Renal pelvis (tissue), 12 donors: ENCODE measurements around the gene PRPF8. TPM values are rescaled to one million over a fixed set of nuclear protein-coding genes. Genes with fewer than 3 reads are reported as not detected.
"Not testable (repeated sequence)": the region's sequence is repeated elsewhere in the genome, so short reads cannot be mapped to it uniquely, and the experiment has no call there.

Experiments
- DNase-seq: peaks from one replicate; pipeline ENCODE4 v3.0.0-alpha.2; 2013
- long read RNA-seq, 16 experiments: transcript quantifications; one replicate each; lab custom pipeline, GENCODE V29; 2026
- polyA plus RNA-seq, 3 donors: library from polyadenylated mRNA; unstranded; fragments of 120-200 nt; gene quantifications; one replicate each; pipeline ENCODE4 v1.2.1, GENCODE V29; 2013; ENCODE audit not compliant: insufficient read length in 3 of 3

Gene PRPF8
- 100 to 1,000 TPM; 307 to 367 (median 333) TPM for polyA plus RNA-seq
- long read RNA-seq, donor 1, full-length matches to known transcripts: 8 of 51 reads
- long read RNA-seq, donor 1, partial matches to known transcripts: 43 of 51 reads
- long read RNA-seq, donor 1, other reads (novel, unspliced or antisense): 0 of 51 reads
- long read RNA-seq, donor 2, full-length matches to known transcripts: 11 of 73 reads
- long read RNA-seq, donor 2, partial matches to known transcripts: 62 of 73 reads
- long read RNA-seq, donor 2, other reads (novel, unspliced or antisense): 0 of 73 reads
- long read RNA-seq, donor 3, full-length matches to known transcripts: 9 of 94 reads
- long read RNA-seq, donor 3, partial matches to known transcripts: 85 of 94 reads
- long read RNA-seq, donor 3, other reads (novel, unspliced or antisense): 0 of 94 reads
- long read RNA-seq, donor 4, full-length matches to known transcripts: 7 of 68 reads
- long read RNA-seq, donor 4, partial matches to known transcripts: 61 of 68 reads
- long read RNA-seq, donor 4, other reads (novel, unspliced or antisense): 0 of 68 reads
- long read RNA-seq, donor 5, full-length matches to known transcripts: 7 of 29 reads
- long read RNA-seq, donor 5, partial matches to known transcripts: 13 of 29 reads
- long read RNA-seq, donor 5, other reads (novel, unspliced or antisense): 9 of 29 reads
- long read RNA-seq, donor 6, full-length matches to known transcripts: 8 of 64 reads
- long read RNA-seq, donor 6, partial matches to known transcripts: 56 of 64 reads
- long read RNA-seq, donor 6, other reads (novel, unspliced or antisense): 0 of 64 reads
- long read RNA-seq, donor 7, full-length matches to known transcripts: 7 of 87 reads
- long read RNA-seq, donor 7, partial matches to known transcripts: 80 of 87 reads
- long read RNA-seq, donor 7, other reads (novel, unspliced or antisense): 0 of 87 reads
- long read RNA-seq, donor 8, partial matches to known transcripts: 31 of 32 reads
- long read RNA-seq, donor 8, other reads (novel, unspliced or antisense): 0 of 32 reads
- long read RNA-seq, donor 9, full-length matches to known transcripts: 7 of 78 reads
- long read RNA-seq, donor 9, partial matches to known transcripts: 45 of 78 reads
- long read RNA-seq, donor 9, other reads (novel, unspliced or antisense): 26 of 78 reads
- long read RNA-seq, donor 10, transcript PRPF8-202 (3 exons, 865 nt): major isoform, 5 of 112 reads
- long read RNA-seq, donor 10, partial matches to known transcripts: 104 of 112 reads
- long read RNA-seq, donor 10, other reads (novel, unspliced or antisense): 0 of 112 reads
- long read RNA-seq, donor 11, full-length matches to known transcripts: 8 of 72 reads
- long read RNA-seq, donor 11, partial matches to known transcripts: 64 of 72 reads
- long read RNA-seq, donor 11, other reads (novel, unspliced or antisense): 0 of 72 reads
- long read RNA-seq, donor 12, full-length matches to known transcripts: 11 of 99 reads
- long read RNA-seq, donor 12, partial matches to known transcripts: 88 of 99 reads
- long read RNA-seq, donor 12, other reads (novel, unspliced or antisense): 0 of 99 reads
- long read RNA-seq, donor 13, partial matches to known transcripts: 64 of 73 reads
- long read RNA-seq, donor 13, other reads (novel, unspliced or antisense): 5 of 73 reads
- long read RNA-seq, donor 14: 0 reads
- long read RNA-seq, donor 15: 0 reads
- long read RNA-seq, donor 16, full-length matches to known transcripts: 14 of 99 reads
- long read RNA-seq, donor 16, partial matches to known transcripts: 85 of 99 reads
- long read RNA-seq, donor 16, other reads (novel, unspliced or antisense): 0 of 99 reads

DNA sequence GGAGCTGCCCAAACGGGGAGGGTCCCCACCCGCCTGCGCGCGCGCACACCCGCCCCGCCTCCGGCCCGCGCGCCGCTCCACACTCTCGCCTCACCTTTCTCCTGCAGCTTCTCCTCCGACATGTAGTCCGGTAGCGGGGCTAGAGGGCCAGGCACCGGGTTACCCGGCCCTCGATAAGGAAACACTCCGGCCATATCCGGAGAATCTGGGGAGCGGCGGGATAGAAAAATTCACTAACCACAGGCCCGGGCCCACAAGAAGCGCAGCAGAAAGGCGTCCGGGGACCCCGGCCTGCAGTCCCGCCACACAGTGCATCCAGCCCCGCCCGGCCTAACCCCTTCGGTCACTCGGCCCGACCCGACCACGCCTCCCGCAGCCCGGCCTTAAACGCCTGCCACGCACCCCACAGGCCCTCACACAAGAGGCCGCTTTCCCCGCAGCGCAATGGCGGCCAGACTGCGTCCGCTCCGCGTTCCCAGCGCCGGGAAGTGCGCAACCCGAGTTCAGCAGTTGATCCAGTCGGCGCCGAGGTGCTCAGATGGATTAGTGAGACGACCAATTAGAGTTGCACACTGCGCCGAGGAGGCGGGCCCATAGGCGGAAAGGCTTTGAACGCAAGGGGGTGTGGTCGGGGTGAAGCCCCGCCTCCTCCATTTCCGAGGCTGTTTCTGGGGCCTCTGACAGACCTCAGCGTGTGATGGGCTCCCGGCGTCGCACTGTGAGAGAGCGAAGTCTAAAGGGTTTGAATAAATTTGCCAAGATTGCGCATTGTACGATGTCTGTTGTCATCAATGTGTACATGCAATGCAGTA is at the start of gene PRPF8:
TSS of gene PRPF8 (minus strand) at position 490 of the 812 bp plus-strand sequence. CDS start at position 194, 296 bp downstream.
- DNase-seq: peak; percentile 97

DNA sequence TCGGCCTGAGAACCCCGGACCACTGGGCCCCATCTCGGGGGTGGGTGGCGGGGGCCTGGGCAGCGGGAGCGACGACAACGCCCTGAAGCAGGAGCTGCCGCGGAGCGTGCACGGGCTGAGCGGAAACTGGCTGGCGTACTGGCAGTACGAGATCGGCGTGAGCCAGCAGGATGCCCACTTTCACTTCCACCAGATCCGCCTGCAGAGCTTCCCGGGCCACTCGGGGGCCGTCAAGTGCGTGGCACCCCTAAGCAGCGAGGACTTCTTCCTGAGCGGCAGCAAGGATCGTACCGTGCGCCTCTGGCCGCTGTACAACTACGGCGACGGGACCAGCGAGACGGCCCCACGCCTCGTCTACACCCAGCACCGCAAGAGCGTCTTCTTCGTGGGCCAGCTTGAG is 49.1 kb upstream of the PRPF8 start:
- DNase-seq: no peak

- DNase-seq: no peak
Observed at GRCh38 chr17:1732833-1733321, 48.2 kb upstream of the PRPF8 start.

DNA sequence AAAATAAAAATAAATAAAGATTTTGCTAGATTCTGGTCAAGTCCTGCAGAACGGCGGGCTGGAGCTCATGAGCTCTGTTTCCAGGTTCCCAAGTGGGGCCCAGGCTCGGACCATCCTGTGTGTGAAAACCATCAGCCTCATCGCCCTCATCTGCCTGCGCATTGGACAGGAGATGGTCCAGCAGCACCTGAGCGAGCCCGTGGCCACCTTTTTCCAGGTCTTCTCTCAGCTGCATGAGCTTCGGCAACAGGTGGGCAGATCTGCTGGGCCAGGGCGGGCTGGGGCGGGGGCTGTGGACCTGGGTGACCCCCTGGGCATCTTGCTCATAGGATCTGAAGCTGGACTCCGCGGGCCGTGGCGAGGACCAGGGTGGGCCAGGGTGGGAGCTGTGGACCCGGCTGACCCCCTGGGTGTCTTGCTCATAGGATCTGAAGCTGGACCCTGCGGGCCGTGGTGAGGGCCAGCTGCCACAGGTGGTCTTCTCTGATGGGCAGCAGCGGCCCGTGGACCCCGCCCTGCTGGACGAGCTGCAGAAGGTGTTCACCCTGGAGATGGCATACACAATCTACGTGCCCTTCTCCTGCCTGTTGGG is 47.7 kb upstream of the PRPF8 start:
- DNase-seq: no peak

GRCh38 chr17:1731194-1731506 is 46.5 kb upstream of the PRPF8 start:
- DNase-seq: no peak

GRCh38 chr17:1730326-1731193 is 45.9 kb upstream of the PRPF8 start:
- DNase-seq: no peak

- DNase-seq: no peak
Observed at GRCh38 chr17:1729966-1730325, 45.3 kb upstream of the PRPF8 start.

DNA sequence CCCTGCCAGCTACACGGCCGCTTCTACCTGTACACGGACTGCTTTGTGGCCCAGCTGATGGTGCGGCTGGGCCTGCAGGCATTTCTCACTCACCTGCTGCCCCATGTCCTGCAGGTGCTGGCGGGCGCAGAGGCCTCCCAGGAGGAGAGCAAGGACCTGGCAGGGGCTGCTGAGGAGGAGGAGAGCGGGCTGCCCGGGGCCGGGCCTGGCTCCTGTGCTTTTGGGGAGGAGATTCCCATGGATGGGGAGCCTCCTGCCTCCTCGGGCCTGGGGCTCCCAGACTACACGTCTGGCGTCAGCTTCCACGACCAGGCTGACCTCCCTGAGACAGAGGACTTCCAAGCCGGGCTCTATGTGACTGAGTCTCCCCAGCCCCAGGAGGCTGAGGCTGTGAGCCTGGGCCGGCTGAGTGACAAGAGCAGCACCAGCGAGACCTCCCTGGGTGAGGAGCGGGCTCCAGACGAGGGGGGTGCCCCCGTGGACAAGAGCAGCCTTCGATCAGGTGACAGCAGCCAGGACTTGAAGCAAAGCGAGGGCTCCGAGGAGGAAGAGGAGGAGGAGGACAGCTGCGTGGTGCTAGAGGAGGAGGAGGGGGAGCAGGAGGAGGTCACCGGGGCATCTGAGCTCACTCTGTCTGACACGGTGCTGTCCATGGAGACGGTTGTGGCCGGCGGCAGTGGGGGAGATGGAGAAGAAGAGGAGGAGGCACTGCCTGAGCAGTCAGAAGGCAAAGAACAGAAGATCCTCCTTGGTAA is 43.4 kb upstream of the PRPF8 start:
- DNase-seq: no peak

GRCh38 chr17:1727258-1727789 is 42.7 kb upstream of the PRPF8 start:
- no peak for DNase-seq

DNA sequence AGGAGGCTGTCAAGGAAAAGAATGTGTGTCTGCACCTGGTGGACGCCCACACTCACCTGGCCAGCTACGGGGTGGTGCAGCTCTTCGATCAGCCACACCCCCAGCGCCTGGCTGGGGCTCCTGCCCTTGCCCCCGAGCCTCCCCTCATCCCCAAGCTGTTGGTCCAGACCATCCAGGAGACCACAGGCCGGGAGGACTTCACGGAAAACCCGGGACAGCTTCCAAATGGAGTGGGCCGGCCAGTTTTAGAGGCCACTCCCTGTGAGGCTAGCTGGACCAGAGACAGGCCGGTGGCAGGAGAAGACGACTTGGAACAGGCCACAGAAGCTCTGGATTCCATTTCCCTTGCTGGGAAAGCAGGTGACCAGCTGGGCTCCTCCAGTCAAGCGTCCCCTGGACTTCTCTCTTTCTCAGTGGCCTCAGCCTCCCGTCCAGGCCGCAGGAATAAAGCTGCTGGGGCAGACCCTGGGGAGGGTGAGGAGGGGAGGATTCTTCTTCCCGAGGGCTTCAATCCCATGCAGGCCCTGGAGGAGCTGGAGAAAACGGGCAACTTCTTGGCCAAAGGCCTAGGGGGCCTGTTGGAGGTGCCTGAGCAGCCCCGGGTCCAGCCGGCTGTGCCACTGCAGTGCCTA is 42.1 kb upstream of the PRPF8 start:
- DNase-seq: no peak

GRCh38 chr17:1725642-1726511 is 41.2 kb upstream of the PRPF8 start:
- DNase-seq: no peak

GRCh38 chr17:1724869-1725641 is 40.4 kb upstream of the PRPF8 start:
- no peak for DNase-seq

GRCh38 chr17:1724351-1724868 is 39.7 kb upstream of the PRPF8 start, which contains the start of gene WDR81:
Gene WDR81 (plus strand): TSS chr17:1724704. CDS start chr17:1724960, 256 bp downstream.
- peak; percentile 84 for DNase-seq

- DNase-seq: not testable (repeated sequence)
Observed at GRCh38 chr17:1722022-1722421, 37.4 kb upstream of the PRPF8 start.
